Smooth muscle cell (in vitro differentiated cells): ENCODE data around the gene AGA. TPM values are rescaled to one million over a fixed set of nuclear protein-coding genes. Genes with fewer than 3 reads are reported as not detected.

Source experiments
- DNase-seq: peaks from one replicate; lab custom pipeline; 2025; ENCODE audit not compliant: unreplicated experiment; lab: John Stamatoyannopoulos, UW
- H2AFZ ChIP-seq: fragments of 200-600 bp; sonication (generic); 2 replicates; pipeline ENCODE4 v1.6.0; 2016; ENCODE audit warnings: antibody characterized with exemption, low read depth, mild to moderate bottlenecking
- H3F3A ChIP-seq: fragments of 200-600 bp; sonication (generic); 2 replicates; pipeline ENCODE4 v1.6.0; 2017; ENCODE audit warnings: antibody characterized with exemption, low read depth
- H3K27ac ChIP-seq: fragments of 200-600 bp; sonication (generic); 2 replicates; pipeline ENCODE4 v1.5.1; 2016; ENCODE audit warnings: low read depth, mild to moderate bottlenecking
- H3K27me3 ChIP-seq: fragments of 200-600 bp; sonication (generic); 2 replicates; pipeline ENCODE4 v1.6.1; 2016; ENCODE audit warnings: low read depth, mild to moderate bottlenecking
- H3K36me3 ChIP-seq: fragments of 200-600 bp; sonication (generic); 2 replicates; pipeline ENCODE4 v1.5.1; 2016; ENCODE audit warnings: low read depth
- H3K4me1 ChIP-seq: fragments of 200-600 bp; sonication (generic); 2 replicates; pipeline ENCODE4 v1.5.1; 2016; ENCODE audit warnings: low read depth
- H3K4me2 ChIP-seq: fragments of 200-600 bp; sonication (generic); 2 replicates; pipeline ENCODE4 v1.6.0; 2016; ENCODE audit warnings: mild to moderate bottlenecking
- H3K4me3 ChIP-seq: fragments of 200-600 bp; sonication (generic); 2 replicates; pipeline ENCODE4 v1.5.1; 2016; ENCODE audit warnings: mild to moderate bottlenecking
- H3K79me2 ChIP-seq: fragments of 200-600 bp; sonication (generic); 2 replicates; pipeline ENCODE4 v1.6.0; 2016; ENCODE audit warnings: low read depth, mild to moderate bottlenecking
- H3K9ac ChIP-seq: fragments of 200-600 bp; sonication (generic); 2 replicates; pipeline ENCODE4 v1.6.0; 2016; ENCODE audit warnings: low read depth
- H3K9me3 ChIP-seq: fragments of 200-600 bp; sonication (generic); replicated peaks from 2 replicates; pipeline ENCODE4 v1.5.1; 2016; ENCODE audit warnings: low read depth
- H4K20me1 ChIP-seq: fragments of 200-600 bp; sonication (generic); 2 replicates; pipeline ENCODE4 v1.6.0; 2016; ENCODE audit warnings: low read depth
- CTCF ChIP-seq: fragments of 200-600 bp; sonication (generic); IDR thresholded peaks from 2 replicates; pipeline ENCODE4 v1.5.1; 2017; ENCODE audit warnings: borderline replicate concordance, mild to moderate bottlenecking, antibody characterized with exemption; ENCODE audit not compliant: insufficient read depth, poor library complexity, severe bottlenecking
- WGBS: methylation state at CpG from one replicate; pipeline ENCODE4 v1.1.7; 2016; ENCODE audit warnings: low lambda C conversion rate; 5-methylcytosine and 5-hydroxymethylcytosine counted together
- polyA plus RNA-seq: library from polyadenylated mRNA; unstranded; fragments of >200 nt; fragmentation: Nextera tagmentation; extraction: Ambion mirVana; gene quantifications from 2 replicates; pipeline ENCODE4 v1.2.1, GENCODE V29; 2016
- total RNA-seq: library from RNA; depleted of rRNA; stranded (reverse); fragments of >200 nt; gene quantifications from 2 replicates; pipeline ENCODE4 v1.2.3, GENCODE V29; 2014

AGA gene
- total and polyA plus RNA-seq, 2 experiments from 2014 or later = 16.4 to 23.4 TPM

DNA sequence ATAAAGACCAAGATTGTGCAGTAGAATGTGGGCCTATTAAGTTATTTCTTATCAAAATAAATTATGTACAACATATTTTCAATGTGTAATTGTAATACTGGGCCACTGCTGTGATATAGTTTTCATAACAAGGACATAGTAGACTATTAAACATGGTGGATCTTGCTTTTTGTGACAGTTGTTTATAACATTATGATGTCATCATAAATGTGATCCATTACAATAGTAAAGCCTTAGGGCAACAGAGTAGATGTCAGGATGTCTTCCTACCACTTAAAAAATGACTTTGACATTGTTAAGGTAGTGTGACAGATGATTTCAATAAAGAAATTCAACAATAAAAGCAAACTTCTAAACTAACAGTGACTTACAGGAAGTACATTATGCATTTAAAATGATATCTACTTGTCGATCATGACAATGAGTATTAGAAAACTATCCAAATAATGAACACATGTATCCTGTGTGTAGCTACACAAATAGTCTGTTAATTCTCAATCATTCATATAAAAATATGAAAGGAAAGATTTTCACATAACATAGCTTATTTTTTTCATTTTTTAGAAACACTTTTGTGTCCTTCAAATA, 5.3 kb upstream of the AGA start:
- DNase-seq = no peak
- Histone ChIP-seq H4K20me1 (no peaks in the 10 kb centered on the region), H3F3A (peaks cover 10% of the 10 kb centered on the region), H3K9me3 (no peaks in the 10 kb centered on the region), H3K36me3 (no peaks in the 10 kb centered on the region), H3K4me2 (no peak overlapping the region), H3K9ac (no peak overlapping the region), H3K4me1 (peaks cover 9% of the 10 kb centered on the region), H3K27ac (no peak overlapping the region), H3K4me3 (no peak overlapping the region), H3K27me3 (no peaks in the 10 kb centered on the region), H3K79me2 (no peaks in the 10 kb centered on the region), H2AFZ (no peak overlapping the region)
- no peak for TF ChIP-seq CTCF
- 86% methylated on average over 1 of the region's 1 CpG for WGBS

DNA sequence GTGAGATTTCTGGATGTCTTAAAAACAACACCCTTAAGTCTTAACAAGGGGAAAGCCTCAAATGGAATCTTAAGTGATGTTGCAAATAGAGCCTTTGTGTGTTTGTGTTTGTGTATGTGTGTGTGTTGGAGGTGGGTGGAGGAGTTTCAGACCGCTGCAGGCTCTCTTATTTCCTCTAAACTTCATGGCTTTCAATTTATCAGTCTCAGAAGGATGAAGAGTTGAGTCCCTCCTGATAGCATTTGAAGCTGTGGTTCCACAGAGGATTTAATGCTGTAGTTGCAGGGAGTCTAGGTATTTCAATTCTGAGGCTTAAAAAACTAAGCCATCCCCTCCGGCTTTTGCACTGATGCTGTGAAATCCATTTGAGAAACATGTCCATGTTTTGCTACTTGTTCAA, 4.3 kb upstream of the AGA start:
- Histone ChIP-seq H4K20me1 (no peaks in the 10 kb centered on the region), H2AFZ (peak overlapping the region; percentile 12), H3K9ac (no peak overlapping the region), H3K4me1 (peaks cover 11% of the 10 kb centered on the region), H3K36me3 (no peaks in the 10 kb centered on the region), H3K27ac (peak overlapping the region; percentile 16), H3F3A (peaks cover 10% of the 10 kb centered on the region), H3K4me3 (peak overlapping the region; percentile 39), H3K4me2 (peak overlapping the region; percentile 80), H3K27me3 (no peaks in the 10 kb centered on the region), H3K79me2 (no peaks in the 10 kb centered on the region), H3K9me3 (no peaks in the 10 kb centered on the region)
- WGBS = 8% methylated on average over 2 of the region's 2 CpGs
- DNase-seq = no peak
- TF ChIP-seq CTCF = no peak

- Histone ChIP-seq H3K4me3 (peak overlapping the region; percentile 39), H3F3A (peaks cover 10% of the 10 kb centered on the region), H3K79me2 (no peaks in the 10 kb centered on the region), H2AFZ (peak overlapping the region; percentile 72), H4K20me1 (no peaks in the 10 kb centered on the region), H3K9ac (peak overlapping the region; percentile 28), H3K4me2 (peak overlapping the region; percentile 80), H3K4me1 (peaks cover 16% of the 10 kb centered on the region), H3K36me3 (no peaks in the 10 kb centered on the region), H3K9me3 (no peaks in the 10 kb centered on the region), H3K27me3 (no peaks in the 10 kb centered on the region), H3K27ac (no peak overlapping the region)
- 53% methylated on average over 26 of the region's 26 CpGs for WGBS
- no peak for DNase-seq
- TF ChIP-seq CTCF = no peak
These were observed 2.9 kb upstream of the AGA start for GRCh38 chr4:177444911-177445736.
